ENCODE results near the gene USP49. TPM values are rescaled to one million over a fixed set of nuclear protein-coding genes. Genes with fewer than 3 reads are reported as not detected.

Gene USP49
- total RNA-seq, 4 donors from 2014 or later: 2.3 to 3.8 (median 3.1) TPM

- DNase-seq (ENCODE audit: low spot score): no peak
- no peak for ATAC-seq (ENCODE audit: low FRiP score)
Observed at GRCh38 chr6:41935685-41936072, 40.5 kb upstream of the USP49 start.

GRCh38 chr6:41935193-41935574 lies 40.0 kb upstream of the USP49 start:
- DNase-seq (ENCODE audit: low spot score) (no peak), ATAC-seq (ENCODE audit: low FRiP score) (no peak)
- TF ChIP-seq, protein P1, sequence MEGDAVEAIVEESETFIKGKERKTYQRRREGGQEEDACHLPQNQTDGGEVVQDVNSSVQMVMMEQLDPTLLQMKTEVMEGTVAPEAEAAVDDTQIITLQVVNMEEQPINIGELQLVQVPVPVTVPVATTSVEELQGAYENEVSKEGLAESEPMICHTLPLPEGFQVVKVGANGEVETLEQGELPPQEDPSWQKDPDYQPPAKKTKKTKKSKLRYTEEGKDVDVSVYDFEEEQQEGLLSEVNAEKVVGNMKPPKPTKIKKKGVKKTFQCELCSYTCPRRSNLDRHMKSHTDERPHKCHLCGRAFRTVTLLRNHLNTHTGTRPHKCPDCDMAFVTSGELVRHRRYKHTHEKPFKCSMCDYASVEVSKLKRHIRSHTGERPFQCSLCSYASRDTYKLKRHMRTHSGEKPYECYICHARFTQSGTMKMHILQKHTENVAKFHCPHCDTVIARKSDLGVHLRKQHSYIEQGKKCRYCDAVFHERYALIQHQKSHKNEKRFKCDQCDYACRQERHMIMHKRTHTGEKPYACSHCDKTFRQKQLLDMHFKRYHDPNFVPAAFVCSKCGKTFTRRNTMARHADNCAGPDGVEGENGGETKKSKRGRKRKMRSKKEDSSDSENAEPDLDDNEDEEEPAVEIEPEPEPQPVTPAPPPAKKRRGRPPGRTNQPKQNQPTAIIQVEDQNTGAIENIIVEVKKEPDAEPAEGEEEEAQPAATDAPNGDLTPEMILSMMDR (IDR thresholded peaks at IDR 0.05): no peak

More at GRCh38 chr6:41935685-41936072, 40.5 kb upstream of the USP49 start:
- TF ChIP-seq, protein P1 (IDR thresholded peaks at IDR 0.05): no peak

GRCh38 chr6:41934278-41935192 lies 39.4 kb upstream of the USP49 start:
- no peak for DNase-seq (ENCODE audit: low spot score)
- TF ChIP-seq, protein P1 (IDR thresholded peaks at IDR 0.05): no peak
- no peak for ATAC-seq (ENCODE audit: low FRiP score)

- ATAC-seq (ENCODE audit: low FRiP score) (no peak), DNase-seq (ENCODE audit: low spot score) (no peak)
Observed at GRCh38 chr6:41932378-41932777, 37.2 kb upstream of the USP49 start.

GRCh38 chr6:41931792-41932191 lies 36.6 kb upstream of the USP49 start:
- no peak for DNase-seq (ENCODE audit: low spot score)
- TF ChIP-seq, protein P1 (IDR thresholded peaks at IDR 0.05): no peak
- no peak for ATAC-seq (ENCODE audit: low FRiP score)

More at GRCh38 chr6:41932378-41932777, 37.2 kb upstream of the USP49 start:
- TF ChIP-seq, protein P1 (IDR thresholded peaks at IDR 0.05): no peak

- DNase-seq (ENCODE audit: low spot score): no peak
- TF ChIP-seq, protein P1 (IDR thresholded peaks at IDR 0.05): no peak
- no peak for ATAC-seq (ENCODE audit: low FRiP score)
Observed at GRCh38 chr6:41929924-41930323, 34.7 kb upstream of the USP49 start.

- DNase-seq (ENCODE audit: low spot score) (no peak), ATAC-seq (ENCODE audit: low FRiP score) (no peak)
- TF ChIP-seq, protein P1 (IDR thresholded peaks at IDR 0.05): no peak
Observed at GRCh38 chr6:41927253-41927652, 32.1 kb upstream of the USP49 start.
